ENCODE results near the gene ARIH2. TPM values are rescaled to one million over a fixed set of nuclear protein-coding genes. Genes with fewer than 3 reads are reported as not detected.

ARIH2 gene
- polyA plus RNA-seq, 4 donors = 61.8 to 78.2 (median 68.3) TPM

DNA sequence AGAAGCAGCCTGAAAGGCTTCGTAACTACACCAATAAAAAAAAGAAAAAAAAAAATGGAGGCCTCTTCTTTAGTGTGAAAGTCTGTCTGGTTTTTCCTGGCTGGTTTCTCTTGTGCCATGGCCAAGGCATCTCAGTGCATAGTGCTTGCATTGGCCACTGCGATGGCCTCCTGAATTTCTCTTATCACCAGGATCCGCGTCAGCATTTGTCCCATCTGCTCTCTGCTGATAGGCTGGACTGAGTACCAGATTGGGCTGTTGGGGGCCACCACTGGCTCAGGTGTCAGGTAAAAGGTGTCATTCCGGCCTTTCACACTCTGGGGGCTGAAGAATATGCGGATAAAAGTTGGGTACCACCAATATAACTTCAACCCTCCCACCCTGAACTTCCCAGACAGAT, 111.7 kb downstream of the ARIH2 start:
- DNase-seq (ENCODE audit: low read depth in 4 of 4, low spot score in 3 of 4) = no peak

DNA sequence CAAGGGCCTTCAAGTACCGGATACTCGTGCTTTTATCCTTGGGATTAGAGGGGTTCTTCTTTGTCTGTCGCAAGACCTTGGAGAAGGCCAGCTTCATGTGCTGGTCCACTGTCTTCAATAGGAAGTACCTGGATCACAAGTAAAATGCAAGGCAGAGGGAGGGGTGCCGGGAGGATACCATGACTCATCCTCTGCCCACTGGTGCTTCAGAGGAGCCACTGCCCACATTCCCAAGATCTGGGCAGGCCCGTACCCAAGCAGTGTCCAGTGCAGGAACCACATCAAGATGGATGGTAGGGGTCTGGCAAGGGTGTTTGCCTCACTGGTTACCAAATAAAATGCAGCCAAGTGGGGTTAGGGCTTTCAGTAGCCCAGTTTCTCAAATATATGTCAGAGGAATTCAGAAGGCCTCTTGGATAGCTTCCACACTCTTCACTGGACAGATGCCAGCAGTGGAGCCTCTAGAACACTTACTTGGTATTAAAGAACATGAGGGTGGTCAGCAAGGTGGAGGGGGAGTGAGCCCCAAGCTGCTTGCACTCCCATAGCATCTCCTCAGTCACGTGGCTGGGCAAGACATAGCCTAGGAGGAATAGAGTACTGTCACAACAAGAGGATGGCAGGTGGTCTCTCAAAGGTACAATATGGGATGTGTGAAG, 114.1 kb downstream of the ARIH2 start:
- no peak for DNase-seq (ENCODE audit: low read depth in 4 of 4, low spot score in 3 of 4)

DNA sequence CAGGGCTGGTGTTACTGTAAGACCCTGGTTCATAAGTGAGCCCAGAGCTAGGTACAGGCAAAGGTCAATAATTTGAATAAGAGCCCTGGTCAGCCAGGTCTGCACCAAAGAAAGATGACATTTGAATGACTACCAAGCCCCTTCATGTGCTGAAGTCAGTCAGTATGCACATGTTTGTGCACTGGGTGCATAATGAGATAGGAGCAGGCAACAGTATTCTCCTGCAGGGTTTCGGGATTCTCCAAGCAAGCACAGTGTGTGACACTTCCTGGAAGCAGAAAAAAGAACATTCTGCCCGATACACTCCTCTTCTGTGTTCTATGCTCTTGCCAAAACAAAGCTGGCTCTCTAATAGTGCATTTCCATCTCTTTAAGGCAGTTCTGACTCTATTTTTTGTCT, 116.0 kb downstream of the ARIH2 start:
- no peak for DNase-seq (ENCODE audit: low read depth in 4 of 4, low spot score in 3 of 4)

DNA sequence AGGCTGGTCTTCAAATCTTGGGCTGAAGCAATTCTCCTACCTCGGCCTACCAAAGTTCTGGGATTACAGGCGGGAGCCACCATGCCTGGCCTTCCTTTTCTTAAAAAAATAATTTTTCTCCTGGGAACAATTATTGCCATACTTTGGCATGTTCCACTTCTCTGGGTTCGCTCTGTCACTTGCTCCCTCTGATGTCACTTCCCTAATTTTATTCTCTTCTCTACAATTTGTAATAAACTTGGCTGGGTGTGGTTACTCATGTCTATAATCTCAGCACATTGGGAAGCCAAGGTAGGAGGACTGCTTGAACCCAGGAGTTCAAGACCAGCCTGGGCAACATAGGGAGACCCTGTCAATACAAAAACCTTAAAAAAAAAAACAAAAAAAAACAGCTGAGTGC, 116.6 kb downstream of the ARIH2 start:
- DNase-seq (ENCODE audit: low read depth in 4 of 4, low spot score in 3 of 4) = no peak

Other genes starting within 250 kb of the ARIH2 start
- 10 to 100 TPM; 13.8 to 22.2 (median 18.0) TPM for gene NCKIPSD, start 232.9 kb upstream of the ARIH2 start, polyA plus RNA-seq (ENCODE audit: insufficient read length in 4 of 4)
- gene IP6K2, start 201.6 kb upstream of the ARIH2 start, polyA plus RNA-seq (ENCODE audit: insufficient read length in 4 of 4) = 100 to 1,000 TPM; 183 to 280 (median 215) TPM
- gene PRKAR2A, start 71.0 kb upstream of the ARIH2 start, polyA plus RNA-seq (ENCODE audit: insufficient read length in 4 of 4) = 10 to 100 TPM; 38.5 to 46.2 (median 43.8) TPM
- 10 to 100 TPM; 17.9 to 20.6 (median 19.1) TPM for gene SLC25A20, start 20.0 kb upstream of the ARIH2 start, polyA plus RNA-seq (ENCODE audit: insufficient read length in 4 of 4)
- 10 to 100 TPM; 38.2 to 56.2 (median 41.4) TPM for gene P4HTM, start 71.4 kb downstream of the ARIH2 start, polyA plus RNA-seq (ENCODE audit: insufficient read length in 4 of 4)
- 100 to 1,000 TPM; 180 to 201 (median 191) TPM for gene WDR6, start 88.5 kb downstream of the ARIH2 start, polyA plus RNA-seq (ENCODE audit: insufficient read length in 4 of 4)
- 10 to 100 TPM; 68.5 to 79.5 (median 71.9) TPM for gene DALRD3, start 99.7 kb downstream of the ARIH2 start, polyA plus RNA-seq (ENCODE audit: insufficient read length in 4 of 4)
- gene NDUFAF3, start 103.3 kb downstream of the ARIH2 start, polyA plus RNA-seq (ENCODE audit: insufficient read length in 4 of 4) = 10 to 100 TPM; 65.7 to 82.2 (median 71.2) TPM
- 100 to 1,000 TPM; 206 to 230 (median 208) TPM for gene IMPDH2, start 110.6 kb downstream of the ARIH2 start, polyA plus RNA-seq (ENCODE audit: insufficient read length in 4 of 4)
- gene QRICH1, start 175.2 kb downstream of the ARIH2 start, polyA plus RNA-seq (ENCODE audit: insufficient read length in 4 of 4) = 10 to 100 TPM; 76.8 to 90.3 (median 89.5) TPM
- gene QARS1, start 185.9 kb downstream of the ARIH2 start, polyA plus RNA-seq (ENCODE audit: insufficient read length in 4 of 4) = 100 to 1,000 TPM; 275 to 317 (median 282) TPM
- 10 to 100 TPM; 50.2 to 63.5 (median 57.6) TPM for gene USP19, start 202.0 kb downstream of the ARIH2 start, polyA plus RNA-seq (ENCODE audit: insufficient read length in 4 of 4)
- 100 to 1,000 TPM; 359 to 408 (median 390) TPM for gene LAMB2, start 214.2 kb downstream of the ARIH2 start, polyA plus RNA-seq (ENCODE audit: insufficient read length in 4 of 4)
- 10 to 100 TPM; 23.3 to 28.8 (median 27.0) TPM for gene CCDC71, start 247.5 kb downstream of the ARIH2 start, polyA plus RNA-seq (ENCODE audit: insufficient read length in 4 of 4)